H1 (cell line): Measurements from ENCODE around the gene HOTAIR. TPM values are rescaled to one million over a fixed set of nuclear protein-coding genes. Genes with fewer than 3 reads are reported as not detected.

Experiments used
- CTCF ChIA-PET: fragments of 300-600 bp; sonication (Branson Sonifier 250); formaldehyde crosslinking; loops from one replicate; lab custom pipeline; 2021; ENCODE audit not compliant: partially characterized antibody; lab: Charles Lee
- POLR2A ChIA-PET: fragments of 300-600 bp; sonication (Branson Sonifier 250); formaldehyde crosslinking; loops from one replicate; lab custom pipeline; 2021; ENCODE audit warnings: inconsistent platforms; ENCODE audit not compliant: partially characterized antibody; lab: Charles Lee
- DNase-seq, 2 experiments: peaks; one replicate each; pipeline versions ENCODE4 v3.0.0 to v3.0.0-alpha.2; 2010 to 2022; ENCODE audit warnings: low spot score in 2 of 2, low read depth in 1 of 2, mixed read lengths in 1 of 2
- FAIRE-seq: peaks from 2 replicates; lab custom pipeline; 2011; peaks lifted over from hg19 to GRCh38; lab: Jason Lieb, UNC
- H2AFZ ChIP-seq: 2 replicates; pipeline ENCODE4 v1.8.1; 2012; ENCODE audit warnings: low read length, inconsistent platforms
- H2AK5ac ChIP-seq: 2 replicates; pipeline ENCODE4 v1.6.1; 2013; ENCODE audit warnings: low read depth, low read length
- H2BK120ac ChIP-seq: replicated peaks from 2 replicates; pipeline ENCODE3; 2013; ENCODE audit warnings: low read depth, low read length, inconsistent platforms
- H2BK12ac ChIP-seq: 2 replicates; pipeline ENCODE4 v1.6.1; 2013; ENCODE audit warnings: low read depth, low read length
- H2BK15ac ChIP-seq: 2 replicates; pipeline ENCODE4 v1.6.1; 2013; ENCODE audit warnings: low read length
- H2BK20ac ChIP-seq: 2 replicates; pipeline ENCODE4 v1.6.1; 2013; ENCODE audit warnings: low read length
- H2BK5ac ChIP-seq: 2 replicates; pipeline ENCODE4 v1.6.1; 2013; ENCODE audit warnings: low read depth, low read length
- H3K14ac ChIP-seq: 2 replicates; pipeline ENCODE4 v1.6.1; 2013; ENCODE audit warnings: inconsistent platforms; ENCODE audit not compliant: insufficient read length
- H3K18ac ChIP-seq: 2 replicates; pipeline ENCODE4 v1.6.1; 2013; ENCODE audit warnings: low read length; ENCODE audit errors: extremely low read depth
- H3K23ac ChIP-seq: 2 replicates; pipeline ENCODE4 v1.6.1; 2013; ENCODE audit warnings: inconsistent platforms; ENCODE audit not compliant: insufficient read length
- H3K23me2 ChIP-seq: 2 replicates; pipeline ENCODE4 v1.6.1; 2013; ENCODE audit warnings: low read depth, low read length
- H3K27ac ChIP-seq: 2 replicates; pipeline ENCODE4 v1.6.1; 2011; ENCODE audit warnings: low read depth, low read length, inconsistent platforms
- H3K27me3 ChIP-seq, 4 experiments: replicated peaks in 1 of 4; 1 replicate in 1 of 4; 2 replicates in 3 of 4; pipeline versions ENCODE4 v1.6.1 to v1.8.1; 2011 to 2013; ENCODE audit warnings: low read length in 3 of 4, mild to moderate bottlenecking in 3 of 4, inconsistent platforms in 2 of 4, mixed read lengths in 2 of 4, moderate library complexity in 1 of 4; ENCODE audit not compliant: control insufficient read depth in 3 of 4, insufficient read depth in 3 of 4; ENCODE audit errors: extremely low read depth in 1 of 4
- H3K36me3 ChIP-seq, 4 experiments: 2 replicates each; pipeline versions ENCODE4 v1.6.1 to v1.8.1; 2011 to 2013; ENCODE audit warnings: mild to moderate bottlenecking in 4 of 4, low read length in 3 of 4, moderate library complexity in 2 of 4, control low read depth in 1 of 4, inconsistent platforms in 1 of 4; ENCODE audit not compliant: insufficient read depth in 4 of 4, control insufficient read depth in 2 of 4
- H3K4ac ChIP-seq: replicated peaks from 2 replicates; pipeline ENCODE3; 2013; ENCODE audit warnings: low read length, low read depth, mixed read lengths, inconsistent platforms; ENCODE audit not compliant: insufficient read length
- H3K4me1 ChIP-seq, 4 experiments: replicated peaks in 1 of 4; 1 replicate in 1 of 4; 2 replicates in 3 of 4; pipeline versions ENCODE4 v1.6.1 to v1.8.1; 2011 to 2013; ENCODE audit warnings: low read length in 3 of 4, inconsistent platforms in 2 of 4, mixed read lengths in 1 of 4; ENCODE audit not compliant: insufficient read depth in 4 of 4, control insufficient read depth in 3 of 4
- H3K4me2 ChIP-seq, 2 experiments: 2 replicates each; pipeline versions ENCODE4 v1.6.1 to v1.8.1; 2011 to 2013; ENCODE audit warnings: low read depth in 2 of 2, low read length in 2 of 2, control low read depth in 1 of 2, inconsistent platforms in 1 of 2, mild to moderate bottlenecking in 1 of 2; ENCODE audit not compliant: insufficient read depth in 1 of 2
- H3K4me3 ChIP-seq, 4 experiments: fragments of 200-600, 300-600 bp in 1 of 4; sonication (generic), shearing (Covaris generic), sonication (Bioruptor Twin) in 1 of 4; 2 replicates each; pipeline versions ENCODE4 v1.5.1 to v1.8.1; 2011 to 2016; ENCODE audit warnings: low read length in 4 of 4, low read depth in 3 of 4, control low read depth in 2 of 4, inconsistent platforms in 2 of 4, mild to moderate bottlenecking in 2 of 4, mixed read lengths in 1 of 4, moderate library complexity in 1 of 4; ENCODE audit not compliant: insufficient read depth in 2 of 4; ENCODE audit errors: extremely low read depth in 1 of 4
- H3K56ac ChIP-seq: replicated peaks from 2 replicates; pipeline ENCODE3; 2013; ENCODE audit warnings: low read depth, mild to moderate bottlenecking, mixed read lengths, low read length, inconsistent platforms; ENCODE audit not compliant: insufficient read length
- H3K79me1 ChIP-seq: 2 replicates; pipeline ENCODE4 v1.6.1; 2013; ENCODE audit warnings: low read depth, low read length, control low read depth
- H3K79me2 ChIP-seq, 2 experiments: 2 replicates each; pipeline versions ENCODE4 v1.6.1 to v1.8.1; 2012 to 2013; ENCODE audit warnings: low read length in 2 of 2, mild to moderate bottlenecking in 2 of 2, inconsistent platforms in 1 of 2; ENCODE audit not compliant: insufficient read depth in 2 of 2, control insufficient read depth in 1 of 2
- H3K9ac ChIP-seq, 4 experiments: replicated peaks in 1 of 4; 1 replicate in 1 of 4; 2 replicates in 3 of 4; pipeline versions ENCODE4 v1.6.1 to v1.8.1; 2011 to 2013; ENCODE audit warnings: low read depth in 3 of 4, low read length in 3 of 4, control low read depth in 2 of 4, mild to moderate bottlenecking in 2 of 4, moderate library complexity in 2 of 4, inconsistent platforms in 1 of 4; ENCODE audit errors: extremely low read depth in 1 of 4
- H3K9me3 ChIP-seq, 2 experiments: 2 replicates each; pipeline versions ENCODE4 v1.6.1 to v1.8.1; 2012 to 2013; ENCODE audit warnings: mild to moderate bottlenecking in 2 of 2, moderate library complexity in 2 of 2, control low read depth in 1 of 2, inconsistent platforms in 1 of 2, low read depth in 1 of 2, low read length in 1 of 2, mixed read lengths in 1 of 2; ENCODE audit not compliant: insufficient read depth in 2 of 2
- H4K20me1 ChIP-seq, 2 experiments: replicated peaks in 1 of 2; 2 replicates each; pipeline versions ENCODE3 to v1.8.1; 2011 to 2013; ENCODE audit warnings: inconsistent platforms in 2 of 2, low read length in 2 of 2, mild to moderate bottlenecking in 1 of 2; ENCODE audit not compliant: insufficient read depth in 2 of 2, control insufficient read depth in 1 of 2
- H4K5ac ChIP-seq: 2 replicates; pipeline ENCODE4 v1.6.1; 2013; ENCODE audit warnings: low read length, low read depth, mixed read lengths, inconsistent platforms; ENCODE audit not compliant: insufficient read length
- H4K8ac ChIP-seq: 2 replicates; pipeline ENCODE4 v1.8.0; 2013; ENCODE audit warnings: mild to moderate bottlenecking, moderate library complexity, low read length, inconsistent platforms; ENCODE audit not compliant: insufficient read depth; ENCODE audit errors: extremely low read depth
- H4K91ac ChIP-seq: replicated peaks from 2 replicates; pipeline ENCODE3; 2013; ENCODE audit warnings: low read length, mixed read lengths, inconsistent platforms; ENCODE audit not compliant: insufficient read length
- CBX8 ChIP-seq: fragments of 300-800, 300-1000 bp; sonication (generic); IDR thresholded peaks from 2 replicates; pipeline ENCODE4 v1.7.1; 2016; ENCODE audit warnings: low read depth, low read length, borderline replicate concordance
- CHD2 ChIP-seq: IDR thresholded peaks from 2 replicates; pipeline ENCODE4 v1.6.1; 2012; ENCODE audit warnings: low read length, improper control_type of control experiment
- CREB1 ChIP-seq: IDR thresholded peaks from 2 replicates; pipeline ENCODE4 v1.6.1; 2012; ENCODE audit warnings: inconsistent platforms
- EZH2 ChIP-seq: fragments of 200-600 bp; sonication (generic); IDR thresholded peaks from 2 replicates; pipeline ENCODE4 v1.7.1; 2012; ENCODE audit warnings: low read depth, mild to moderate bottlenecking, moderate library complexity, low read length, inconsistent platforms; ENCODE audit not compliant: severe bottlenecking
- GABPA ChIP-seq: IDR thresholded peaks from 2 replicates; pipeline ENCODE4 v1.6.1; 2011; ENCODE audit warnings: mild to moderate bottlenecking, low read length, moderate library complexity, borderline replicate concordance; ENCODE audit not compliant: insufficient read depth
- JUND ChIP-seq: IDR thresholded peaks from 2 replicates; pipeline ENCODE4 v1.6.1; 2011; ENCODE audit warnings: mild to moderate bottlenecking, improper control_type of control experiment, low read length
- RBBP5 ChIP-seq: IDR thresholded peaks from 2 replicates; pipeline ENCODE4 v1.7.1; 2012; ENCODE audit warnings: low read depth, mild to moderate bottlenecking, inconsistent platforms, low read length, moderate library complexity, borderline replicate concordance
- RNF2 ChIP-seq: fragments of 200-900, 300-1000 bp; sonication (generic); IDR thresholded peaks from 2 replicates; pipeline ENCODE4 v1.7.1; 2016; ENCODE audit warnings: borderline replicate concordance, low read depth, mild to moderate bottlenecking, antibody characterized with exemption, low read length; ENCODE audit not compliant: poor library complexity, severe bottlenecking; ENCODE audit errors: missing control alignments
- SP1 ChIP-seq: IDR thresholded peaks from 2 replicates; pipeline ENCODE4 v1.6.1; 2011; ENCODE audit warnings: low read depth, low read length
- SP4 ChIP-seq: IDR thresholded peaks from 2 replicates; pipeline ENCODE4 v1.6.1; 2012; ENCODE audit warnings: low read length, inconsistent platforms
- SUZ12 ChIP-seq: fragments of 200-600 bp; sonication (generic); IDR thresholded peaks from 2 replicates; pipeline ENCODE4 v1.6.1; 2012; ENCODE audit warnings: mild to moderate bottlenecking, inconsistent platforms, low read length, moderate library complexity, mixed read lengths
- TEAD4 ChIP-seq: IDR thresholded peaks from 2 replicates; pipeline ENCODE4 v1.6.1; 2012; ENCODE audit warnings: low read depth, low read length, inconsistent platforms, mixed read lengths
- WGBS, 2 experiments: shearing (Covaris generic) in 1 of 2; methylation state at CpG; one replicate each; pipeline versions ENCODE4 v1.1.6 to v1.1.7; 2013 to 2015; ENCODE audit warnings: low lambda C conversion rate in 2 of 2, mixed read lengths in 2 of 2, inconsistent platforms in 1 of 2, low coverage in 1 of 2, missing lambda C conversion rate in 1 of 2; ENCODE audit not compliant: insufficient replicate concordance in 2 of 2, insufficient coverage in 1 of 2, insufficient read length in 1 of 2; ENCODE audit errors: extremely low coverage in 1 of 2, missing lambda C conversion rate in 1 of 2; 5-methylcytosine and 5-hydroxymethylcytosine counted together
- polyA plus RNA-seq, 7 experiments: library from polyadenylated mRNA; depleted of rRNA in 3 of 7; stranded (reverse) in 5 of 7; unstranded in 2 of 7; fragments of >200 nt in 5 of 7; fragments of 200-250 nt in 2 of 7; gene quantifications; 1 replicate in 5 of 7; 2 replicates in 1 of 7; 4 replicates in 1 of 7; pipeline versions ENCODE4 v1.2.1 to v1.2.3, GENCODE V29; 2011 to 2013; ENCODE audit warnings: missing spikeins in 2 of 7, mixed read lengths in 2 of 7
- total RNA-seq: library from RNA; stranded (reverse); fragmentation: NEBNext Ultra II Directional; extraction: Animal tissue kit (Norgen Biotek cat#: 25700); gene quantifications from 2 replicates; pipeline ENCODE4 v1.2.1, GENCODE V29; 2021

Gene HOTAIR
- total and polyA plus RNA-seq, 2 of the 8 experiments (the other 6 are each of a cell fraction or from before 2014, with no cell fraction given): not detected

GRCh38 chr12:54010053-54010971 is 35.6 kb upstream of the HOTAIR start:
- DNase-seq: no peak
- no peak overlapping the region for H3K9ac ChIP-seq
- no peak overlapping the region; the same call in 1 of the 2 replicates for H2BK15ac ChIP-seq
- ChIA-PET POLR2A (interaction anchor here (1.1 kb wide), 1 partner anchor 20 kb away, joined by 3 read pairs; no protein-coding TSS in a partner anchor), CTCF (interaction anchor here (0.7 to 9.7 kb wide), 10 partner anchors 17 to 227 kb away, joined by 3 to 172 read pairs (median 4); partner anchors contain the start of genes HOXC5 and HOXC6)
- H2BK5ac ChIP-seq: no peak overlapping the region
- no peak overlapping the region for H3K4me2 ChIP-seq
- H2AK5ac ChIP-seq: no peak overlapping the region
- no peak overlapping the region; the same call in 1 of the 2 replicates for H3K18ac ChIP-seq
- H3K79me1 ChIP-seq: no peaks in the 10 kb centered on the region
- no peak overlapping the region for H4K5ac ChIP-seq
- H4K91ac ChIP-seq: no peak overlapping the region
- H3K4ac ChIP-seq: no peak overlapping the region
- FAIRE-seq: no peak
- H2BK120ac ChIP-seq: no peak overlapping the region
- H2BK12ac ChIP-seq: 0 out of 2 replicates have a peak overlapping the region, but pooled peaks have one; percentile 75
- no peak overlapping the region for H3K4me3 ChIP-seq
- no peak for TF ChIP-seq TEAD4
- no peak for TF ChIP-seq SP1
- no peak for TF ChIP-seq CHD2
- no peak for TF ChIP-seq CREB1
- no peak for TF ChIP-seq SP4
- TF ChIP-seq GABPA: no peak
- peak; percentile 28 for TF ChIP-seq RNF2
- peak; percentile 82 for TF ChIP-seq SUZ12
- no peak for TF ChIP-seq RBBP5
- no peak for TF ChIP-seq JUND
- TF ChIP-seq EZH2: peak; percentile 78
- peak; percentile 9; the same call in 1 of the 2 replicates for TF ChIP-seq CBX8
- H4K20me1 ChIP-seq: peaks cover 0 to 48% of the 10 kb centered on the region in 2 experiments
- H3K9me3 ChIP-seq: no peaks in the 10 kb centered on the region
- H3K36me3 ChIP-seq: no peaks in the 10 kb centered on the region
- H3K27ac ChIP-seq: no peak overlapping the region
- no peak overlapping the region for H3K23ac ChIP-seq
- H2AFZ ChIP-seq: no peak overlapping the region
- H2BK20ac ChIP-seq: no peak overlapping the region
- H4K8ac ChIP-seq: no peak overlapping the region
- H3K4me1 ChIP-seq: peaks cover 0 to 4% (median 0%) of the 10 kb centered on the region in 4 experiments; a peak in 2 of 7 replicates
- no peak overlapping the region for H3K14ac ChIP-seq
- H3K79me2 ChIP-seq: no peaks in the 10 kb centered on the region
- 19% methylated on average over 10 of the region's 10 CpGs; no CpG with 5 or more reads in 1 of the 2 experiments for WGBS, 2 experiments
- H3K56ac ChIP-seq: no peak overlapping the region
- no peaks in the 10 kb centered on the region for H3K23me2 ChIP-seq
- peaks cover 96 to 100% (median 98%) of the 10 kb centered on the region in 4 experiments for H3K27me3 ChIP-seq
